Coronary artery (tissue), 2 donors: Measurements from ENCODE around the gene TMEM214.

Source experiments
- DNase-seq: peaks from one replicate; pipeline ENCODE4 v3.0.0-alpha.2; 2017; ENCODE audit warnings: low spot score
- H3K27ac ChIP-seq, 2 donors: fragments of 200-600 bp; sonication (generic); one replicate each; pipeline ENCODE4 v1.5.1; 2016 to 2019
- H3K4me3 ChIP-seq: fragments of 200-600 bp; sonication (generic); 2 replicates; pipeline ENCODE4 v1.5.1; 2016; ENCODE audit warnings: mild to moderate bottlenecking, moderate library complexity
- TF ChIP-seq, protein P1 (sequence below): fragments of 200-600 bp; sonication (generic); IDR thresholded peaks from one replicate; pipeline ENCODE4 v1.5.1; 2019; ENCODE audit warnings: antibody characterized with exemption

Gene TMEM214

DNA sequence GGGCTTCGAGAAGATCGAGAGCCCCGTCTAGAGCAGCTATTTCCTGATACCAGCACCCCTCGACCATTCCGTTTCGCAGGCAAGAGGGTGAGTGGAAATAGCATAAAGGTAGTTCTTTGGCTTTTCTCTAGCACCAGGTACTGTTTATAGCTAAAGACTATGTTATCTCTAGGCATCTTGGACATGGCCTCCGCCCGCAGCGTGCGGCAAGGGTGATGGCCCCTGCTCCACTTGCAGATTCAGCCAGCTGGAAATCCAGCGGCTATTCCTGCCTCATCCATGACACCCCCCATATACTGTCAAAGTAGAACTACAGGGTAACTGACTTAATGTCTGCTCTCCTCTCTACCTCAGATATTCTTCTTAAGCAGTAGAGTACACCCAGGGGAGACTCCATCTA, 22.0 kb downstream of the TMEM214 start:
- DNase-seq, result no peak
- H3K27ac ChIP-seq, result no peak overlapping the region
- TF ChIP-seq, protein P1, sequence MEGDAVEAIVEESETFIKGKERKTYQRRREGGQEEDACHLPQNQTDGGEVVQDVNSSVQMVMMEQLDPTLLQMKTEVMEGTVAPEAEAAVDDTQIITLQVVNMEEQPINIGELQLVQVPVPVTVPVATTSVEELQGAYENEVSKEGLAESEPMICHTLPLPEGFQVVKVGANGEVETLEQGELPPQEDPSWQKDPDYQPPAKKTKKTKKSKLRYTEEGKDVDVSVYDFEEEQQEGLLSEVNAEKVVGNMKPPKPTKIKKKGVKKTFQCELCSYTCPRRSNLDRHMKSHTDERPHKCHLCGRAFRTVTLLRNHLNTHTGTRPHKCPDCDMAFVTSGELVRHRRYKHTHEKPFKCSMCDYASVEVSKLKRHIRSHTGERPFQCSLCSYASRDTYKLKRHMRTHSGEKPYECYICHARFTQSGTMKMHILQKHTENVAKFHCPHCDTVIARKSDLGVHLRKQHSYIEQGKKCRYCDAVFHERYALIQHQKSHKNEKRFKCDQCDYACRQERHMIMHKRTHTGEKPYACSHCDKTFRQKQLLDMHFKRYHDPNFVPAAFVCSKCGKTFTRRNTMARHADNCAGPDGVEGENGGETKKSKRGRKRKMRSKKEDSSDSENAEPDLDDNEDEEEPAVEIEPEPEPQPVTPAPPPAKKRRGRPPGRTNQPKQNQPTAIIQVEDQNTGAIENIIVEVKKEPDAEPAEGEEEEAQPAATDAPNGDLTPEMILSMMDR, result no peak
- no peak overlapping the region for H3K4me3 ChIP-seq

DNA sequence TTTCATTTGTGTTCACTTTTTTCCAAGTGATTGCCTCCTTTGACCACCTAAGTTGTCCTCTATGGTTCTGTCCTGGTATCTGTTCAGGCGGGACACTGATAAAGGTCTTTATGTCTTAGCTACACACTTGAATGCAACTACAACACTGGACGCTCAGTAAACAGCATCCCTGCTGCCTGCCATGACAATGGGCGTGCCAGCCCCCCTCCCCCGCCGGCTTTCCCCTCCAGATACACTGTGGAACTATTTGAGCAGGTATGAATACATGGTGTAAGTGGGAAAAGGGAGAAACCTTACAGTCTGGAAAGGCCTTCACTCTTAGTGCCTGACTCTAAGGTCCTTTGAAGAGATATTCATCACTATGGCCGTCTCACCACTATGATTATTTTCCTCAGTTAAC, 24.4 kb downstream of the TMEM214 start:
- no peak overlapping the region for H3K27ac ChIP-seq
- TF ChIP-seq, protein P1, result no peak
- no peak for DNase-seq
- H3K4me3 ChIP-seq, result no peak overlapping the region

DNA sequence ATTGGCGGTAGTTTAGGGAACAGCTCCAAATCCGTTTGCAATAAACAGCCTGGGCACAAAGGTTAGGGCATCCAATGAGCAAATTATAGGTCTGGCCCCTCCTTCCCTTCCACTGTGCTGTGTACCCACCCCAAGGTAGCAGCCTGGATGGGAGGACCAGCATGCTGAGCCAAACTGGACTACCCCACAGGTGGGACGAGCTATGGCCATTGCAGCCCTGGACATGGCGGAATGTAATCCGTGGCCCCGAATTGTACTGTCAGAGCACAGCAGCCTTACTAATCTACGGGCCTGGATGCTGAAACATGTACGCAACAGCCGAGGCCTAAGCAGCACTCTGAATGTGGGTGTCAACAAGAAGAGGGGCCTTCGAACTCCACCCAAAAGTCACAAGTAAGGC, 25.4 kb downstream of the TMEM214 start:
- no peak overlapping the region for H3K27ac ChIP-seq
- TF ChIP-seq, protein P1, result no peak
- H3K4me3 ChIP-seq, result no peak overlapping the region
- no peak for DNase-seq

DNA sequence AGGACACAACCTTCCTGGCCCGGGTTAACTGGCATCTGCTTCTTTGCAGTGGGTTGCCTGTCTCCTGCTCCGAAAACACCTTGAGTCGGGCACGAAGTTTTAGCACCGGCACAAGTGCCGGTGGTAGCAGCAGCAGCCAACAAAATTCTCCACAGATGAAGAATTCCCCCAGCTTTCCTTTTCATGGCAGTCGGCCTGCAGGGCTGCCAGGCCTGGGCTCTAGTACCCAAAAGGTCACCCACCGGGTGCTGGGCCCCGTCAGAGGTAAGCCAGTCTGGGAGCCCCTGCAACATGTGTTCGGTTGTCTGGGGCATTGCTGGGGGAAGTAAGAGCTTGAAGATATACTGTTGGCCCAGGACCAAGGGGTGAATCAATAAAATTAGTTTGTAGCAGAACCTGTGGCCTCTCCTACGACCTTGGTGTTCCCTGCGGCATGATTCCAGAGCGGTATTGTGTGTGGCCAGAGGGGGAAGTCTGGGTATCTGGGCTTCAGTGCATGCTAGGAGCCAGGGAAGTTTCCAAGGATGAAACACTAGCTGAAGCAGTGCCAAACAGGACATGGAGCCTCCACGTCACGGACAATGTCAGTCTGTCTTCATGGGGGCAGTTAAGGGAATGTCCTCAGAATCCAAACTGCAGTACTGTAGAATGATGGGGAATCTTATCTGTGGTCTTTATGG, 26.5 kb downstream of the TMEM214 start:
- H3K4me3 ChIP-seq, result no peak overlapping the region
- TF ChIP-seq, protein P1, result no peak
- peak overlapping the region in 1 of 2 donors; percentile 20 for H3K27ac ChIP-seq
- DNase-seq, result no peak

DNA sequence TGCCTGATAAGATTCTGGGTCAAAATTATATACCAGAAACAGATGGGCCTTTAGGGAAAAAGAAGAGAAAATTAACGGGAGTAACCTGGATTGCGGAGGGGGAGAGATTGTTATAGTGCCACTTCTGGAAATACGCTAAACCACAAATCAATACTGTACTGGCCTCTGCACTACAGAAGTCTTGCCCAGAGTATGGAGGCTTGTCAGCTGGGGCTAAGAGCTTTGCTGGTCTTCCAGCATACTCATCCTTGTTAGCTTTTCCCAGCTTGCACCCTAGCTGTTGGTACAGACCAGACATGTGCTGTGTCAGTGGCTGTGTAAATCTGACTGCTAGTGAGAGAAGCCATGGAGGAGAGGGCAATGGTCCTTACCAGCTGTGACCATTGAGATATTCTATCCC, 27.6 kb downstream of the TMEM214 start:
- DNase-seq, result no peak
- TF ChIP-seq, protein P1, result no peak
- Histone ChIP-seq H3K27ac (no peak overlapping the region), H3K4me3 (no peak overlapping the region)

DNA sequence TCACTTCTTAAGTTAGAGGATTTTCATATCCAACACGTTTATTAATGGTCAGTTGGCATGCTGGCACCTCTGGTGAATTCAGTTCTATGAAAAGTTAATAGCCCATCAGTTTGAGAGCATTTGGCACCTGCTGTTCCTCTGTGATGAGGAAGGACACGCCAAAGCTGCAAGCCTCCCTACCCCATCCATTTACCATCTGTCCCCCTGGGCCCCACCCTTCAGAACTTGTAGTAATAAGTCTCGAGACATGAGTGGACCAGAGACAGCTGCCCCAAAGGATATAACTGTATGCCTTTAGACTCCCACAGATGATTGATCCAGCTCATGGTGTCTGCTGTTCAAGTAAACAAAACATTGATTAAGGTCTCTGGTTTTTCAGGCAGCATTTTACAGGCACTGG, 32.4 kb downstream of the TMEM214 start:
- no peak overlapping the region for H3K4me3 ChIP-seq
- TF ChIP-seq, protein P1, result no peak
- H3K27ac ChIP-seq, result no peak overlapping the region
- DNase-seq, result no peak

DNA sequence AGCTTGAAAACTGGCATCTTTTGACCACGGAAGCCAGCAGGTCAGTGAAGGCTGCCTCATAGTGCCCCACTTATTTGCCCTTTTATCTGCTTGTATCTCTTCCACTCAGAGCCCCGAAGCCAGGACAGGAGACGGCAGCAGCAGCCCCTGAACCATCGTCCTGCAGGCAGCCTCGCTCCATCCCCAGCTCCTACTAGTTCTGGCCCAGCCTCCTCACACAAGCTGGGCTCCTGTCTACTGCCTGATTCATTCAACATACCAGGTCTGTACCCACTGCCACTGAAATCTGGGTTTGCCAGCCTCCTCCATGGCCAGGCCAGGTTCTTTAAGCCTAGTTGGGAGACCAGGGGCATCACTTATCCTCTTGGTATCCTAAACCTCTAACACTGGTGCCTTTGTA, 34.6 kb downstream of the TMEM214 start:
- DNase-seq, result no peak
- H3K4me3 ChIP-seq, result no peak overlapping the region
- no peak overlapping the region for H3K27ac ChIP-seq
- TF ChIP-seq, protein P1, result no peak
